Mesendoderm (in vitro differentiated cells): ENCODE data around the gene IMPG2.

ENCODE experiments used
- DNase-seq: peaks from one replicate; pipeline ENCODE4 v3.0.0; 2013
- H2AK5ac ChIP-seq: 2 replicates; pipeline ENCODE4 v1.6.1; 2013; ENCODE audit warnings: low read length, inconsistent platforms
- H2BK120ac ChIP-seq: 2 replicates; pipeline ENCODE4 v1.6.1; 2013; ENCODE audit warnings: low read depth, mild to moderate bottlenecking, low read length, moderate library complexity, mixed read lengths
- H2BK15ac ChIP-seq: replicated peaks from 2 replicates; pipeline ENCODE4 v1.6.1; 2013; ENCODE audit warnings: low read depth, mild to moderate bottlenecking, moderate library complexity
- H2BK5ac ChIP-seq: 2 replicates; pipeline ENCODE4 v1.6.1; 2013; ENCODE audit warnings: low read length, inconsistent platforms
- H3K18ac ChIP-seq: 2 replicates; pipeline ENCODE4 v1.6.1; 2013; ENCODE audit warnings: mild to moderate bottlenecking, low read length, mixed read lengths
- H3K23ac ChIP-seq: one replicate; pipeline ENCODE4 v1.6.1; 2013; ENCODE audit warnings: low read length
- H3K27ac ChIP-seq: 2 replicates; pipeline ENCODE4 v1.5.1; 2013; ENCODE audit warnings: low read depth, mild to moderate bottlenecking, inconsistent platforms, low read length, moderate library complexity
- H3K27me3 ChIP-seq: 2 replicates; pipeline ENCODE4 v1.6.1; 2013; ENCODE audit warnings: low read length, control low read depth, mild to moderate bottlenecking, inconsistent platforms; ENCODE audit not compliant: insufficient read depth, poor library complexity
- H3K36me3 ChIP-seq: 2 replicates; pipeline ENCODE4 v1.6.1; 2013; ENCODE audit warnings: low read length, inconsistent platforms; ENCODE audit not compliant: control insufficient read depth, insufficient read depth
- H3K4ac ChIP-seq: one replicate; pipeline ENCODE4 v1.6.1; 2013; ENCODE audit warnings: low read depth, mild to moderate bottlenecking, low read length, moderate library complexity
- H3K4me1 ChIP-seq: 2 replicates; pipeline ENCODE4 v1.6.1; 2013; ENCODE audit warnings: low read depth, low read length, inconsistent platforms; ENCODE audit not compliant: control insufficient read depth
- H3K4me2 ChIP-seq: 2 replicates; pipeline ENCODE4 v1.6.1; 2013; ENCODE audit warnings: low read length
- H3K4me3 ChIP-seq: 2 replicates; pipeline ENCODE4 v1.5.1; 2013; ENCODE audit warnings: mild to moderate bottlenecking, low read length
- H3K56ac ChIP-seq: one replicate; pipeline ENCODE4 v1.6.1; 2013; ENCODE audit warnings: low read length
- H3K79me1 ChIP-seq: 2 replicates; pipeline ENCODE4 v1.6.1; 2013; ENCODE audit warnings: low read length, inconsistent platforms
- H3K79me2 ChIP-seq: 2 replicates; pipeline ENCODE4 v1.6.1; 2013; ENCODE audit warnings: mild to moderate bottlenecking, low read length; ENCODE audit not compliant: control insufficient read depth, insufficient read depth
- H3K9ac ChIP-seq: 2 replicates; pipeline ENCODE4 v1.6.1; 2013; ENCODE audit warnings: low read length, inconsistent platforms
- H4K5ac ChIP-seq: one replicate; pipeline ENCODE4 v1.6.1; 2013; ENCODE audit warnings: low read length
- H4K8ac ChIP-seq: one replicate; pipeline ENCODE4 v1.6.1; 2013; ENCODE audit warnings: low read depth, mild to moderate bottlenecking, control low read depth, low read length, moderate library complexity
- WGBS: extraction: QIAGEN DNeasy Blood & Tissue Kit; methylation state at CpG from one replicate; pipeline ENCODE4 v1.1.7; 2013; ENCODE audit warnings: low lambda C conversion rate, missing lambda C conversion rate; ENCODE audit not compliant: insufficient coverage; ENCODE audit errors: extremely low coverage; 5-methylcytosine and 5-hydroxymethylcytosine counted together

Gene IMPG2

DNA sequence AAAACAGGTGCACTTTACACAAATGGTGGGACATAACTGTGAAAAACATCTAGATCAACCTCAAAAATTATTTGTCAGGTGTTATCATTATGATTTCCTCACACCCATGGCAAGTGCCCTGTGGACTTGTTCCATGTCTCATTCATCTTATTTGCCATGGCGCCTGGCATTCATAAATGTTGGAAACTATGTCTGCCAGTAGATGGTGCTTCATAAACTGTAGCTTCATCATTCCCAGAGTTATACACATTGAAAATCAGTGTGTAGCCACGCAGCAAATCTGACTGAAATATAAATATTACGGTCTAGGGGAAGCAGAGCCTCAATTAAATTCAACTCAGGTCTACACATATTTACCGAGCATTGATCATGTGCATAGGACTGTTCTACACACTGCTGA lies 90.7 kb downstream of the IMPG2 start:
- H2BK5ac ChIP-seq = no peak overlapping the region
- no peak overlapping the region for H3K4me2 ChIP-seq
- no peak overlapping the region for H3K9ac ChIP-seq
- H3K23ac ChIP-seq = no peak overlapping the region
- no peak overlapping the region for H2BK120ac ChIP-seq
- no peaks in the 10 kb centered on the region for H3K36me3 ChIP-seq
- no peak overlapping the region for H3K4ac ChIP-seq
- H3K79me1 ChIP-seq = no peaks in the 10 kb centered on the region
- H3K56ac ChIP-seq = no peak overlapping the region
- no peak overlapping the region for H3K4me3 ChIP-seq
- no peaks in the 10 kb centered on the region for H3K79me2 ChIP-seq
- WGBS = no CpG with 5 or more reads among the region's 4 CpGs
- no peak overlapping the region for H3K27ac ChIP-seq
- no peak overlapping the region for H4K5ac ChIP-seq
- no peaks in the 10 kb centered on the region for H3K27me3 ChIP-seq
- no peak overlapping the region for H2AK5ac ChIP-seq
- DNase-seq = no peak
- no peaks in the 10 kb centered on the region for H3K4me1 ChIP-seq
- H3K18ac ChIP-seq = no peak overlapping the region
- no peak overlapping the region for H2BK15ac ChIP-seq
- no peak overlapping the region for H4K8ac ChIP-seq

DNA sequence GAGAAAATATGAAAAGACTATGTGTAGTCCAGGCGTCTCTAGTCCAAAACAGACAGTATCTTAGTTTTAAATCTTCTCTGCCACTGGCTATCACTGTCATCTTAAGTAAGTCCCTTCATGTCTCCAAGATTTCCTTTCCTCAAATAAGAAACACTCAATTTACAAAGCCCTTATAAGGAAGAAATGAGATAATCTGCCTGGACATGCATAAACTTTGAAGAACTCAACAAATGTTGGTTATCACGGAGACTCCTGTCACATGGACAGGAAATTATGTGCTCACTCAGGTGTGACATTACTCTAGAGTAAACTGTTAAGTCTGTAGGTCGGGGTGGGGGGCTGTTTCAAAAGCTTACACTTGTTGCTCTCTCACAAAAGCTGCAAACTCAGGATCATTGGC lies 91.9 kb downstream of the IMPG2 start:
- Histone ChIP-seq H3K18ac (no peak overlapping the region), H3K27me3 (no peaks in the 10 kb centered on the region), H3K4me3 (no peak overlapping the region), H2BK15ac (no peak overlapping the region), H3K23ac (no peak overlapping the region), H3K4me2 (no peak overlapping the region), H4K5ac (no peak overlapping the region), H3K79me1 (no peaks in the 10 kb centered on the region), H3K56ac (no peak overlapping the region), H2AK5ac (no peak overlapping the region), H2BK5ac (no peak overlapping the region), H3K36me3 (no peaks in the 10 kb centered on the region), H3K79me2 (no peaks in the 10 kb centered on the region), H2BK120ac (no peak overlapping the region), H4K8ac (peak overlapping the region; percentile 39), H3K27ac (no peak overlapping the region), H3K9ac (no peak overlapping the region), H3K4ac (no peak overlapping the region), H3K4me1 (no peaks in the 10 kb centered on the region)
- WGBS = no CpG with 5 or more reads among the region's 3 CpGs
- DNase-seq = peak; percentile 63

DNA sequence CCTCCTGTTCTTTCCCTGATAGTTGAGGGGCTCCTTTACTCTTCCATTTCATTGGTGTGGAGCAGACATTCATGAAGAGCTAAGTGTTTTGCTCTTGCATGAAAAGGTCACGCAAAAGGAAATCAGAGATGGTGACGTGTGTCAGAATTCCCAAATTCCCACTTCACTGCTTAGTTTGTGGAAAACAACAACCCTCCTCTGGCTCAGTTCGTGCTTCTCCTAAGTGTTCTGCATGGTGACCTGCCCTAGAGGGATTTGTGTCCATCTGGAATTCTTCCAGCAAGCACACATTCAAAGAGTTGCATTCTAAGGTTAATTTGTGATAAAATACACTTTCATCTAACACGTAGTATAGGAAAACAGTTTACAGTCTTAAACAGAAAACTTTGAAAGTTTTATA lies 95.6 kb downstream of the IMPG2 start:
- DNase-seq = no peak
- Histone ChIP-seq H2AK5ac (no peak overlapping the region), H4K8ac (no peak overlapping the region), H3K56ac (no peak overlapping the region), H3K23ac (no peak overlapping the region), H3K4me2 (no peak overlapping the region), H4K5ac (no peak overlapping the region), H3K27me3 (no peaks in the 10 kb centered on the region), H3K79me2 (no peaks in the 10 kb centered on the region), H3K18ac (no peak overlapping the region), H2BK5ac (no peak overlapping the region), H3K27ac (no peak overlapping the region), H3K79me1 (no peaks in the 10 kb centered on the region), H3K36me3 (no peaks in the 10 kb centered on the region), H3K4me3 (no peak overlapping the region), H2BK15ac (no peak overlapping the region), H3K4ac (no peak overlapping the region), H3K9ac (no peak overlapping the region), H3K4me1 (no peaks in the 10 kb centered on the region), H2BK120ac (no peak overlapping the region)
- no CpG with 5 or more reads among the region's 4 CpGs for WGBS

DNA sequence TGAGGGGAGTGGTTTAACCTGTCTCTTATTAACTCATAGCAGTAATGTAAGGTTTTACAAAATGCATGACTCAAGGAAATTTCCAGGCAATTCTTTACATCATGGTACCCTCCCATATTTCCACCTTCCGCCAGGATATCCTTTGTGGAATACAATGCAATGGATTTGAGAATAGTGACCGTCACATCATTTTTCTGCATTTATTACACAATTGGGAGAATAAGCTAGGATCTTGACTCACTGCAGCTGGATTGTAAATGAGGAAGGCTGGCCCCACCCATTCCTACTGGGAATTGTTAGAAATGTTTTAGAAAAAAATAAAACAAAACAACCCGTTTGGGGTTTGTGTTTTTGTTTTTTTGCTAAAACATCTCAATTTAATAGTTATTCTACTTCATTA lies 97.4 kb downstream of the IMPG2 start:
- Histone ChIP-seq H3K9ac (no peak overlapping the region), H2BK5ac (no peak overlapping the region), H3K79me2 (no peaks in the 10 kb centered on the region), H2BK120ac (no peak overlapping the region), H4K5ac (no peak overlapping the region), H3K27me3 (no peaks in the 10 kb centered on the region), H3K4me2 (no peak overlapping the region), H2BK15ac (no peak overlapping the region), H3K18ac (no peak overlapping the region), H3K4me1 (no peaks in the 10 kb centered on the region), H3K79me1 (no peaks in the 10 kb centered on the region), H3K36me3 (no peaks in the 10 kb centered on the region), H4K8ac (no peak overlapping the region), H2AK5ac (no peak overlapping the region), H3K4me3 (no peak overlapping the region), H3K4ac (no peak overlapping the region), H3K27ac (no peak overlapping the region), H3K56ac (no peak overlapping the region), H3K23ac (no peak overlapping the region)
- no peak for DNase-seq
- WGBS = no CpG with 5 or more reads among the region's 3 CpGs

DNA sequence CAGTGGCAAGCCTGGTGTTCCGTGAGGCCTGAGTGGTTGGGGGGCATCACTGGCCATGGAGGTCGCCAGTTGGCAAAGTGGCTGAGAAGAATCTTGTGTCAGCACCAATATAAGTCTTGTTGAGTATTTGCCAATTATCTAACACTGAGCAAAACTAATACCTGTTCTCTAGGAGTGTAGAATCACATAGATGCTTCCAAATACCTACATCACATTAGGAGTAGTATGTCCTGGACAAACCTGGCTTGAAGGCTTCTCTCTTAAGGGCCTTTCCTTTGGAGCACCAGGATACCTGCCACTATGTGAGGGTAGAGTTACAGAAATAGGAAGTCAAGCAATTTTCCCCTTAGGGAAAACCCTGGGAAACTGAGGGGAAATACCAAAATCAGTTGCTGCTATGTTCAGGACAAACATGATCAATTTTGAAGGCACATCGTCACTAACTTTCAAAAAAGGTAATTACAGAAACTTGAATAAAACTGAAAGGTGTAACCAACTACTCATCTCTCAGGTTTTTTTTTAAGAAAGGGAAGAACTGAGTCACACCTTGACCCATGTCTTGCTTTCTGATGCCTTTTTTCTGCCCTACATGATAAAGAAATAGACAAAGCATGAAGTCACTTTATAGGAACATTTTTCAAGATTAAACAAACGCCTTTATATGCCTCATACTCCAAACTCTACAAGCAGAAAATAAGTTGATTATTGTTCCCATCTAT lies 100.4 kb downstream of the IMPG2 start:
- Histone ChIP-seq H3K4ac (no peak overlapping the region), H3K23ac (no peak overlapping the region), H3K4me2 (no peak overlapping the region), H3K9ac (no peak overlapping the region), H2BK15ac (no peak overlapping the region), H2AK5ac (no peak overlapping the region), H4K8ac (no peak overlapping the region), H3K27ac (no peak overlapping the region), H3K18ac (no peak overlapping the region), H3K36me3 (no peaks in the 10 kb centered on the region), H3K79me2 (no peaks in the 10 kb centered on the region), H3K4me1 (no peaks in the 10 kb centered on the region), H3K56ac (no peak overlapping the region), H2BK5ac (no peak overlapping the region), H4K5ac (no peak overlapping the region), H3K79me1 (no peaks in the 10 kb centered on the region), H2BK120ac (no peak overlapping the region), H3K4me3 (no peak overlapping the region), H3K27me3 (no peaks in the 10 kb centered on the region)
- DNase-seq = no peak
- no CpG with 5 or more reads among the region's 4 CpGs for WGBS
